ENCODE results near the gene CDH4. TPM values are rescaled to one million over a fixed set of nuclear protein-coding genes. Genes with fewer than 3 reads are reported as not detected.

The CDH4 gene
- total and polyA plus RNA-seq, 2 donors from 2014 or later = 1.1 TPM; not detected in 1

DNA sequence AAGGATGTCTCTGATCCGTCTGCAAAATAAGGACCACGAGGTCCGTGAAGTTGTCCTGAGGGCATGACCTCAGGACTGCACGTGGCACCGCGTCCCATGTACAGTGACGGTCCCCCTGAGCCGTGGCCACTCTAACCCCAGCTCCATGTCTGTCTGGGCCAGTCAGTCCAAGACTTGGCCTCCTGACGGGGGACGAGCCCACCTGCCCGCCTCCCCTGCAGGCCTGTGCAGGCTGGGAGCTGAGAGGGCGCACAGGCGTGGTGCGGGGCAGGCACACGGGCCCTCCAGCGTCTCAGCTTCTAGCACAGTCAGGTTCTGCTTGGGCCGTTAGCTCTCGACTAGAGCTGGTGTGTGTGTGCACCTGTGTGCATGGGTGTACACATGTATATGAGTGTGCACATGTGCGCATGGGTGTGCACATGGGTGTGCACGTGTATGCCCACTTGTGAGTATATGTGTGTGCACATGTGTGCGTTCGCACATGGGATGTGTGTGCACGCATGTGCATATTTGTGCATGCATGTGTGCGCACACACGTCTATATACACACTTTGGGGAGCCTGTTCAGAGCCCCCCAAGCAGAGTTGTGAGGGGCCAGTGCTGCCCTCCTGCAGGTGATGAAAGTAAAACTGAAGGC lies 506.6 kb downstream of the CDH4 start:
- no peak overlapping the region for H3K27ac ChIP-seq (ENCODE audit: low read depth in 2 of 2, low read length in 2 of 2)
- no peak for DNase-seq
- no peaks in the 10 kb centered on the region for H3K4me1 ChIP-seq (ENCODE audit: control insufficient read depth in 2 of 3, insufficient read depth in 2 of 3, low read depth in 1 of 3, low read length in 3 of 3)
- TF ChIP-seq, protein P1, sequence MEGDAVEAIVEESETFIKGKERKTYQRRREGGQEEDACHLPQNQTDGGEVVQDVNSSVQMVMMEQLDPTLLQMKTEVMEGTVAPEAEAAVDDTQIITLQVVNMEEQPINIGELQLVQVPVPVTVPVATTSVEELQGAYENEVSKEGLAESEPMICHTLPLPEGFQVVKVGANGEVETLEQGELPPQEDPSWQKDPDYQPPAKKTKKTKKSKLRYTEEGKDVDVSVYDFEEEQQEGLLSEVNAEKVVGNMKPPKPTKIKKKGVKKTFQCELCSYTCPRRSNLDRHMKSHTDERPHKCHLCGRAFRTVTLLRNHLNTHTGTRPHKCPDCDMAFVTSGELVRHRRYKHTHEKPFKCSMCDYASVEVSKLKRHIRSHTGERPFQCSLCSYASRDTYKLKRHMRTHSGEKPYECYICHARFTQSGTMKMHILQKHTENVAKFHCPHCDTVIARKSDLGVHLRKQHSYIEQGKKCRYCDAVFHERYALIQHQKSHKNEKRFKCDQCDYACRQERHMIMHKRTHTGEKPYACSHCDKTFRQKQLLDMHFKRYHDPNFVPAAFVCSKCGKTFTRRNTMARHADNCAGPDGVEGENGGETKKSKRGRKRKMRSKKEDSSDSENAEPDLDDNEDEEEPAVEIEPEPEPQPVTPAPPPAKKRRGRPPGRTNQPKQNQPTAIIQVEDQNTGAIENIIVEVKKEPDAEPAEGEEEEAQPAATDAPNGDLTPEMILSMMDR (IDR thresholded peaks at IDR 0.05; ENCODE audit: borderline replicate concordance, extremely low read depth, insufficient read depth) = no peak
- no peaks in the 10 kb centered on the region for H3K27me3 ChIP-seq (ENCODE audit: control insufficient read depth, insufficient read depth, low read length)
- H3K4me3 ChIP-seq (ENCODE audit: low read length in 3 of 3) = no peak overlapping the region
- H3K36me3 ChIP-seq (ENCODE audit: control insufficient read depth in 2 of 3, insufficient read depth in 3 of 3, low read length in 3 of 3) = no peaks in the 10 kb centered on the region
- H3K9me3 ChIP-seq (ENCODE audit: control insufficient read depth in 2 of 3, insufficient read depth in 1 of 3, low read length in 3 of 3) = no peaks in the 10 kb centered on the region
- no peak for FAIRE-seq
- no peak overlapping the region for H3K9ac ChIP-seq (ENCODE audit: low read length in 3 of 3)
- intact Hi-C loops (cut with DNase I) = no loop called here

DNA sequence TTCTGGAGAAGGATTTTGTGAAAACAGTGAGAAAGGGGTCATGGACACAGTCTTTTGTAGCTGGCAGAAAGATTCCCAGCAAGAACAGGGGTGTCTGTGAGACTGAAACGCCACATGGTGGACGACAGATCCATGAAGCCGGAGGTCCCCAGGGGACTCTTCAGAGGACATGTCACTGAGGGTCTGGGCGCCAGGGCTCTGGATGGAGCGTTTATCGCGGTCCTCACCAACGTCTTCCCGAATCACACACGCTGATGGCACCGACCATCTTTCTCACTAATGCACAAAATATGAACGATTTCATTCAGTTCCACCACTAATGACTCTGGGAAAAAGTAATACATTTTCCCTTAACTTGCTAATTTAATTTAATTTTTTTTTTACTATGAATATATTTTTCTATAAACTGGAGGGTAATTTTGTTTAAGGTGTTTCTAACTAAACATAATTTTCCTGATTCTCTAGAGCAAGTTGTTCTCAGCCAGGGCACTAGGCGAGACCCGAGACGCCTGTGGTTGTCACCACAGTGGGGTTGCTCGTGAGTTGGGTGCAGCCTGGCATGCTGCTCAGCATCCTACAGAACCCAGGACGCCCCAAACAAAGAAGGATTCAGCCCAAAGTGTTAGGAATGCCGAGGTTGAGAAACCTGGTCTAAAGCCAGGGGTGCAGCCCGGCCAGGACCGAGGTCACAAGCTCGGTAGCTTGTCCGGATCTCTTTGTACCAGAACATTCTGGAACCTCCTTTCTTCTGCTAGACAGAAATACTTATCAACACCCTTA lies 507.4 kb downstream of the CDH4 start:
- intact Hi-C loops (cut with DNase I) = no loop called here
- no peaks in the 10 kb centered on the region for H3K4me1 ChIP-seq (ENCODE audit: control insufficient read depth in 2 of 3, insufficient read depth in 2 of 3, low read depth in 1 of 3, low read length in 3 of 3)
- no peaks in the 10 kb centered on the region for H3K36me3 ChIP-seq (ENCODE audit: control insufficient read depth in 2 of 3, insufficient read depth in 3 of 3, low read length in 3 of 3)
- no peaks in the 10 kb centered on the region for H3K27me3 ChIP-seq (ENCODE audit: control insufficient read depth, insufficient read depth, low read length)
- no peak overlapping the region for H3K27ac ChIP-seq (ENCODE audit: low read depth in 2 of 2, low read length in 2 of 2)
- FAIRE-seq (no peak), DNase-seq (no peak)
- H3K9me3 ChIP-seq (ENCODE audit: control insufficient read depth in 2 of 3, insufficient read depth in 1 of 3, low read length in 3 of 3) = no peaks in the 10 kb centered on the region
- no peak overlapping the region for H3K9ac ChIP-seq (ENCODE audit: low read length in 3 of 3)
- TF ChIP-seq, protein P1 (IDR thresholded peaks at IDR 0.05; ENCODE audit: borderline replicate concordance, extremely low read depth, insufficient read depth) = no peak
- H3K4me3 ChIP-seq (ENCODE audit: low read length in 3 of 3) = no peak overlapping the region

DNA sequence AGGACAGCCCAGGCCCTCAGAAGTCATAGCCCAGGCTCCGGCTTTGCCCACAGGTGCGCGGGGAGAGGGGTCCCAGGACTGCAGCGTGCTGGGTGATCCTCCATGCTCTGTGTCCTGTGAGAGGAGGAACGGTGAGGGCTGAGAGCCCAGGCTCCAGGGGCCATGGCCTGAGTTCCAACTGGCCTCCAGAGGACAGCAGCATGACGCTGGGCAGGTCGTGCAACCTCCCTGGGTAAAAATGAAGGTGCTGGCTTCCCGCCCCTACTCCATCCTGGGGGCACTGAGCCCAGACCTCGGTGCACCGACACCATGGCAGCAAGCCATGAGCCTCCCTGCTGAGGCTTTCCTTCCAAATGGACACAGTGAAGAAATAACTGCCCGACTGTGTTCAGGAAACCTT lies 508.3 kb downstream of the CDH4 start:
- FAIRE-seq (no peak), DNase-seq (no peak)
- intact Hi-C loops (cut with DNase I) = no loop called here
- TF ChIP-seq, protein P1 (IDR thresholded peaks at IDR 0.05; ENCODE audit: borderline replicate concordance, extremely low read depth, insufficient read depth) = no peak
- no peak overlapping the region for H3K27ac ChIP-seq (ENCODE audit: low read depth in 2 of 2, low read length in 2 of 2)
- H3K36me3 ChIP-seq (ENCODE audit: control insufficient read depth in 2 of 3, insufficient read depth in 3 of 3, low read length in 3 of 3) = no peaks in the 10 kb centered on the region
- H3K4me3 ChIP-seq (ENCODE audit: low read length in 3 of 3) = no peak overlapping the region
- H3K9me3 ChIP-seq (ENCODE audit: control insufficient read depth in 2 of 3, insufficient read depth in 1 of 3, low read length in 3 of 3) = no peaks in the 10 kb centered on the region
- no peaks in the 10 kb centered on the region for H3K4me1 ChIP-seq (ENCODE audit: control insufficient read depth in 2 of 3, insufficient read depth in 2 of 3, low read depth in 1 of 3, low read length in 3 of 3)
- H3K27me3 ChIP-seq (ENCODE audit: control insufficient read depth, insufficient read depth, low read length) = no peaks in the 10 kb centered on the region
- no peak overlapping the region for H3K9ac ChIP-seq (ENCODE audit: low read length in 3 of 3)

Measured in kidney (tissue), 14 donors.